Caki2 (cell line): ENCODE data around the gene MB. TPM values are rescaled to one million over a fixed set of nuclear protein-coding genes. Genes with fewer than 3 reads are reported as not detected.
A peak's percentile ranks its signal among the peaks of the same experiment; 100 is the strongest.
"Not testable (repeated sequence)": the region's sequence is repeated elsewhere in the genome, so short reads cannot be mapped to it uniquely, and the experiment has no call there.

Source experiments
- DNase-seq: peaks from one replicate; pipeline ENCODE4 v3.0.0-alpha.2; 2015; ENCODE audit warnings: low read depth
- in situ Hi-C: cut with HindIII; loops from 2 replicates; pipeline ENCODE4 v1.10.0; 2016; ENCODE audit warnings: low sequenced_read_pairs, low pct_unique_long_range_greater_than_20kb, mixed read lengths
- total RNA-seq: library from RNA; depleted of rRNA; stranded (reverse); fragments of >200 nt; shearing (Covaris generic); gene quantifications from 2 replicates; pipeline ENCODE4 v1.2.3, GENCODE V29; 2014; ENCODE audit warnings: low replicate concordance

The MB gene
- total RNA-seq, 1 experiment from 2014 or later = 2.5 TPM

DNA sequence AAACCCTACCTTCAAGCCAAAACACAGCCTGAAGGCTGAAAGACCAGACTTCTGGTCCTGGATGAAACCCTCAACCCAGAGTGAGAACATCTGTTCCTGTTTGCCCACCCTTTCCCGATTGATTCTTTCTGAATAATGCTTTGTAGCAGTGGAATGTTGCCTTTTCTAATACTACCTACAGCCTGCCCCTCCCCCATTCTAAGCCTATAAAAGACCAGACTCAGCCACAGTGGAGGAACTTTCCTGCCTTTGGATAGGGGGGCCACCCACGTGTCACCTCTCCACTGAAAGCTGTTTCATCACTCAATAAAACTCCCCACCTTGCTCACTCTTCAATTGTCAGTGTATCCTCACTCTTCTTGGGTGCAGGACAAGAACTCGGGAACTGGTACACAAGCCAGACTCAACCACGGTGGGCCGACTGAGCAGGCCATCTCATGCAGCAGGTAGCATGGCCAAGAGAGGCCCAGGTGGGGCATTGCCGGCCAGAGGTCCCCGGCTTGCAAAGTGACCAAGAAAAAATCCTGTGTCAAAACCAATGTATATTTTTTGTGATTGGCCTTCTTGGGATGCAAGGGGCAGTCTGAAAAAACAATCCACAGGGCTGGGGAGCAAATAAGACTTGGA lies 24.5 kb upstream of the MB start:
- no peak for DNase-seq
- in situ Hi-C loops = no loop called here

DNA sequence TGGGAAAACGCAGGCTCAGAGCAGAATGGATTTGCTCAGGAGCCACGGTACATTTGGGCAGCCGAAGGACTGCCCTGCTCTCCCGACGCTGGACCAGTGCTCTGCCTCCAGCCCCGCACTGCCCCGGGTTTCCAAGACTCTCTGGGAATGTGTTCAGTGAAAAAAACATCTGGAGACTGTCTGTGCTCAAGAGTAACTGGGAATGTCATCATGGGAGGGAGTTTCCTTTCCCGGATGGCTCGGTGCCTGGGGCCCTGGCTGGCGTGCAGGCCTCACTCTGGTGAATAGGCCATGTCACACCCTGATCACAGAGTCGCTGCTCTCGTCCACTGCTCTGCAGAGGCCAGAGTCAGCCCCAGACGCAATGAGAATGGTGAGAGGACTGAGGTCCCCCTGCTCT lies 21.3 kb upstream of the MB start:
- no peak for DNase-seq
- in situ Hi-C loops = no loop called here

DNA sequence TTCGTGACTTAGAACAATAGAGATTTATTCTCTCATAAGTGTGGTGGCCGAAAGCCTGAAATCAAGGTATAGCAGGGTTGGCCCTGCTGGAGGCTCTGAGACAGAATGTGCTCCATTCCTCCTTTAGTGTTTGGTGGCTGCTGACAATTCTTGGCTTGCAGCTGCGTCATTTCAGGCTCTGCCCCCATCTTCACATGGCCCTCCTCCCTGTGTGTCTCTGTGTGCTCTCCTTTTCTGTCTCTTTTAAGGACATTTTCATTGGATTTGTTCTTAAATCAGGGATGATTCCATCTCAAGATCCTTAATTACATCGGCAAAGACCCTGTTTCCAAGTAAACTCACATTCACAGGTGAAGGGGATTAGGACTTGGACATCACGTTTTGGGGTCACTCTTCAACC lies 20.9 kb upstream of the MB start:
- in situ Hi-C loops = no loop called here
- DNase-seq = no peak

DNA sequence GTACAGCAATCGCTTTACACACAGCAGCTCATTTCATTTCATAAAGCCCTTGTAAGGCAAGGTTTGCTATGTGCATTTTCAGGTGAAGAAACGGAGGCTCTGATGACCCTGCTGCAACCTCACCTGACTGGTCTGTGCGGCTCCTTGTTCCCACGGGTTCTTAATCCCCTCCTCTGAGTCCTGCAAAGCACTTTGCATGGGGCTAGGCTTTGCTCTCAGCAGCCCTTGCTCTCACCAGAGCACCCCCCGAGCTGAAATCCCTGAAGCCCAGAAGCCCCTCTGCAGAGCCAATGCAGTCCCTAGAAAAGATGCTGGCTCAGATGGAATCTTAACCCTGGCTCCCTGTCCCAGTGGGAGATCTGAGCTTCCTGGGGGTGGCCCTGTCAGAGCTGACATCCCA lies 20.1 kb upstream of the MB start:
- no peak for DNase-seq
- in situ Hi-C loops = no loop called here

DNA sequence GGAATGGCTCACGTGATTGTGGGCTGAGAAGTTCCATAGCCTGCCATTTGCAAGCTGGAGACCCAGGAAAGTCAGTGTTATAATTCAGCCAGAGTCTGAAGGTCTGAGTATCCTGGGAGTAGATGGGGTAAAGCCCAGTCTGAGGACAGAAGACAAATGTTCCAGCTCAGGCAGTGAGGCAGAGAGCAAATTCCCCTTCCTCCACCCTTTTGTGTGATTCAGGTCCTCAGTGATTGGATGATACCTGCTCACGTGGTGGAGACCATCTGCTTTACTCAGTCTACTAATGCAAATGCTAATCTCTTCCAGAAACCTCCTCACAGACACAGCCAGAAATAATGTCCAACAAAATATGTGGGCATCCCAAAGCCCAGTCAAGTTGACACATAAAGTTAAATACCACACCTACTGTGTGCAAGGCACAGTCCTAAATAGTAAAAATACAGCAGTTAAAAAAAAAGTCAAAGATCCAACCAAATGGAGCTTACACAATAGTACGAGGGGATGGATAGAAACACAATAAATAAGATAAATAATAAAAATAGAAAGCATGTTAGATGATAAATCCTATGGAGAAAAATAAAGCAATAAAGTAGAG lies 17.9 kb upstream of the MB start:
- in situ Hi-C loops = no loop called here

DNA sequence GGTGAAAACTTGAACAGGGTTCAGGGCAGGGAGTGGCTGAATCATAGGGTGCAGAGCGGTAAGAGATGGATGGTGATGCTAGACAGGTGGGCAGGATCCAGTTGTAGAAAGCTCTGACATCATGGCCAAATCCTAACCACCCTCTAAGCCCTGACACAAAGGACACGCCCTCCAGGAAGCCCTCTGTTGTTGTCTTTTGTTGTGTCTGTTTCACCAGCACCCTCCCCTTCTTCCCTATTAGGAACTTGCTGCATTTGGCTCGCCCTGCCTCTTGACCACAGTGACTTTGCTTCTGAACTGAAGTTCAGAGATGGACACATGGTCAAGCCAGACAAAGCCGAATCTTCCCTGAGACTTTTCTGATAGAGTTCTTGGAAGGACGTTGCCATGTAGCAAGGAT lies 16.9 kb upstream of the MB start:
- in situ Hi-C loops = no loop called here
- DNase-seq = no peak

More for the DNA sequence above, 17.9 kb upstream of the MB start:
- DNase-seq = peak; percentile 49

DNA sequence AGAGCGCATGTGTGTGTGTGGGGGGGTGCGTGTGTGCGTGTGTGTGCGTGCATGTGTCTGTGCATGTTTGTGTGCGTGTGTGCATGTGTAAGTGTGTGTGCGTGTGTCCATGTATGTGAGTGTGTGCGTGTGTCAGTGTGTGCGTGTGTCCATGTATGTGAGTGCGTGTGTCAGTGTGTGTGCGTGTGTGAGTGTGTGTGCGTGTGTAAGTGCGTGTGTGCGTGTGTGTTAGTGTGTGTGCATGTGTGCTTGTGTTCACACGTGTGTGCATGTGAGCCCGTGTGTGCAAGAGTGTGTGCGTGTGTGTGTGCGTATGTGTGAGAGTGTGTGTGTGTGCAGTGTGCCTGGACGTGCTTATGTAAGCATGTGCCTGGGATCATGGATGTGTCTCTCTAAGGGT lies 16.4 kb upstream of the MB start:
- no peak for DNase-seq
- in situ Hi-C loops = no loop called here

DNA sequence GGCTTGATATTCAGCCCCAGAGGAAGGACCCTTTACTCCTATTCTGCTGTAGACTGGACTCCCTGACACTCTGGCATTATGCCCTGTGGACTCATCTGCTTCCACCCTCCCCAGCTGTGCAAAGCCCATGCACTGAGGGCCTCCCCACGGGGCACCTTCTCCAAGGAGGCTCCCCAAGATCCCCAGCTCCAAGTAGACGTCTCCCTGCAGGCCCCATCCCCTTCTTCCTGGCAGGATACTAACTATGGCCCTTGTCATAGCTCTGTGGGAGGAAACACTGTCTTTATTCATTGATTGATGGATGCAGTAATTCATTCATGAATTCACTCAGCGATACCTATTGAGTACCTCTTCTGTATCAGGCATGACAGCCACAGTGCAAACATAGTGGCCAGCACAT lies 15.8 kb upstream of the MB start:
- in situ Hi-C loops = no loop called here

DNA sequence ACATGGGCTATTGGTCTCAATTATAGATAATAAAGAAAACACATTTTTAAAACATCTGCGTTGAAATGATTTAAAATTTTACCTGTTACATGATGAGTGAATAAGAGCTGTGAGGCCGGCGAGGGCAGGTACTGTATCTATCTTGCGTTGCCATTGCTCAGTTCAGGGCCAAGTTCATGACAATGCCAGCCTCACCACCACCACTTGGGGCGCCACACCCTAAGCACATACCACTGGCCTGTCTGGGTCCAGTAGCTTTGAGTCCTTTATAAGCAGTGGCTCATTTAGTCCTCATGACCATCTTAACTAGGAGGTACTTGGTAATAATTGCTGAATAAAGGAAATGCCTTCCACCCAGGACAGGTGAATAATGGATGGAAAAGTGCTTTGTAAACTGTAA lies 14.5 kb upstream of the MB start:
- in situ Hi-C loops = no loop called here
- peak; percentile 45 for DNase-seq

More for the DNA sequence above, 15.8 kb upstream of the MB start:
- DNase-seq = no peak

DNA sequence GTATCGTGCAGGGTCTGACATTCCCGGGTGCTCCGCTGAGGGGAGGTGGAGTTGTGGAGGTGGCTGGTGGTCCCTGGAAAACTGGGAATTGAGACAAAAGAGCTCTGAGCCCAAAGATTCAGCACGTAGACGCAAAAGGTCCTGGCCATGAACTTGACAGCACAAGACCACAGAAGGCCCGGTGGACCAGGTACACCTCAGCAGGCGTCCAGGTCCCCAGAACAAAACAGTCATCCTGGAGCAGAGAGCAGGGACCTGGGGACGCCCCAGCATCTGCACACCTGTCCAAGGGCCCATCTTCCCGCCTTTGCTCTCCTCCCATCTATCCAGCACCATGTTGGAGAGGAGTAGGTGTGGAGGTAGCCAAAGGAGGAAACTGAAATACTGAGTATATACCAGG lies 13.8 kb upstream of the MB start:
- in situ Hi-C loops = no loop called here
- DNase-seq = no peak

DNA sequence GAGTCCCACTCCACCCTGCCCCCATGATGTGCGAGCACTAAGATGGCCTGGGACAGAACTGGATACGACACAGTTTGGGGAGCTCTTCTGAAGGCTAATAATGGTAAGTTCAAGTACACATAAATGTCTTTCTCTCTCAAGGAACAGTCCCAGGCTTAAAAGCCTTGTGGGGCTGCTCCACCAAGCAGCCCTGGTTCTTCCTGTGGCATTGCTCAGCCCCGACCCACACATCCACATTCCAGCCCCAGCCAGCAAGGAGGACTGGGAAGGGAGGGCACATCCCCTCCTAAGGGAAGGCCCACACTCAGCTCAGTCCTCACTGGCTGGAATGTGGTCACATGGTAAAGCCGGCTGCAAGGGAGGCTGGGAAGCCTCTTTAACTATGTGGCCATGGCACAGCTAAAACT lies 13.3 kb upstream of the MB start:
- in situ Hi-C loops = no loop called here
- DNase-seq = peak; percentile 72

DNA sequence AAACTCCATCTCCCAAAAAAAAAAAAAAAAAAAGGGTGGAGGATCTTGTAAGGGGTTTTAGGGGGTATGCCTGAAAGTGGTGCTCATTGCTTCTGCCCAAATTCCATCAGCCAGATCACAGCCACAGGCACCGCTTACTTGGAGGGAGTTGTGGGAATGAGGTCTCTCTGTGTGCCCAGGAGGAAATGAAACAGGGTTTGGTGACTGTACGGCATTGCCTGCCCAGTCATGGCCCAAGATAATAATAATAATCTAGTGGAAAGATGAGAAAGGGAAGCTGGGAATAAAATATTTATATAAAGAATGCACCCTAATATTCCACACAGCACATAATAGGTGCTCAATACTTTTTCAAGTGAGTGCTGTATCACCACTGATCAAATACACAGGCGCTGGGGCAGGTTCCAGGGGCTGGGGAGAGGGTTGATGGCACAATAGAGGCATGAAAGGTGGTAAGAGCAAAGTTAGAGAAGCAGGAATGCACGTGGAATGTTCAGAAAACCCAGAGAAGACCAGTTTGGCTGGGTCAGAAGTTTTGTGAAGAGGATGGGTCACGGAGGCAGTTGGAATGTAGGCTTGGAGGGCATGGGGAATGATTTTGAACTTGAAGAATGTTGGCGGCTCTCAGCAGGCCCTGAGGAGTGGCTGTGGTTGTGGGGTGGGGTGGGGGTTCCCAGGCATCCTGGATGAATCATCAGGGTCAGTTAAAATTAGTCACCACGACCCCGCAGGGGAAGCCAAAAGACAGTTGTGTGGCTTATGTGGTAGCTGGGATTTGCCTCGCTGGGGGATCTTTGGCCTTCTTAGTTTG lies 12.5 kb upstream of the MB start:
- in situ Hi-C loops = no loop called here

DNA sequence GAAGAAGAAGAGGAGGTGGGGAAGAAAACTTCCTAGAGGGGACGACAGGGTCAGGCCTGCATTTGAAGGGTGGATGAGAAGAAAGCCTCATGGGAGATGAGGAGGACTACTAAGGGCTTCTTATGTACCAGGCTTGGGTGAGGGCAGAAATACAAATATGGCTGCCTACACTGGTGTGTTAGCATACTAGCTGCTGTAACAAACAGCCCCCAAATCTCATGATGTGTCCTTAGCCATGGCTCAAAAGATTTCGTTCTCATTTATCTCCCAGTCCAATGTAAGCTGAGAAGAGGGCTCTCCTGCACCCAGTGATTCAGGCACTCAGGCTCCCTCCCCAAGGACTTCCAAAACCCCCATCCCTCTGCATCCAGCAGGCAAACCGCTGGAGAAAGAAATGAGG lies 11.6 kb upstream of the MB start:
- no peak for DNase-seq
- in situ Hi-C loops = no loop called here

More for the DNA sequence above, 12.5 kb upstream of the MB start:
- DNase-seq = peak; percentile 99

DNA sequence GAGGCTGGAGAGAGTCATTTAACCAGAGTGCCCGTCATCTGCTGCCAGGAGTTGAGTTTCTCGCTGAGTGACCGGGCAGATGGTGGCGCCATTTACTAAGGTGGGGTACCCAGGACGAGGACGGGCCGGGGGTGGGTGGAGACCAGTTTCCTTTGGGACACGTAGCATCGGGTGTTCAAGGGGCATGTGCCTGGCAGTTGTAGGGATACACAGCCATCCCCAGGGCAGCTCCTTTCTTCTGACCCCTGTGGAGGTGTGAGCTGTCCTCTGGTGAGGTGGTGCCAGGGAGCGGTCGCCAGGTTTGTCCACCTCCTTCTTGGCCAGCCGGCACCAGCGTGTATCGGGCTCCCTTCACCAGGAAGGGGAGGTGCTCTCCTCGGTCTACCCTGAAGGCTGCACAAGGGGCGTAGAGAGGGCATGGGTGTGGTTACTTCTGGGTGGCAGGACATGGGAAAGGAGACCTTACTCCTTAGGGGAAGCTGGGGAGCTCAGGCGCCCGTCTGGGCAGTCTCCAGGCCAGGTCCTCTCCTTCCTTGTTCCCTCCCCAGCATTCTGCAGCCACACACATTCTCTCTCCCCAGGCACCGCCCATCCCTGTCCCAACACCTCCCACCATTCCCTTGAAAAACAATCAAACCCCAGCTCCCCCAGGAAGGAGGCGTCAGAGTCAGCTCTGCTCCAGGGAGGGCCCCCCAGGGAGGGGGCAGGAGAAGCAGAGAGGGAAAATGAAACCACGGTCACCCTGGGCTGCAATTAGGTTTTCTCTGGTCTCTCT lies 10.3 kb upstream of the MB start:
- peak; percentile 100 for DNase-seq
- in situ Hi-C loops = no loop called here

DNA sequence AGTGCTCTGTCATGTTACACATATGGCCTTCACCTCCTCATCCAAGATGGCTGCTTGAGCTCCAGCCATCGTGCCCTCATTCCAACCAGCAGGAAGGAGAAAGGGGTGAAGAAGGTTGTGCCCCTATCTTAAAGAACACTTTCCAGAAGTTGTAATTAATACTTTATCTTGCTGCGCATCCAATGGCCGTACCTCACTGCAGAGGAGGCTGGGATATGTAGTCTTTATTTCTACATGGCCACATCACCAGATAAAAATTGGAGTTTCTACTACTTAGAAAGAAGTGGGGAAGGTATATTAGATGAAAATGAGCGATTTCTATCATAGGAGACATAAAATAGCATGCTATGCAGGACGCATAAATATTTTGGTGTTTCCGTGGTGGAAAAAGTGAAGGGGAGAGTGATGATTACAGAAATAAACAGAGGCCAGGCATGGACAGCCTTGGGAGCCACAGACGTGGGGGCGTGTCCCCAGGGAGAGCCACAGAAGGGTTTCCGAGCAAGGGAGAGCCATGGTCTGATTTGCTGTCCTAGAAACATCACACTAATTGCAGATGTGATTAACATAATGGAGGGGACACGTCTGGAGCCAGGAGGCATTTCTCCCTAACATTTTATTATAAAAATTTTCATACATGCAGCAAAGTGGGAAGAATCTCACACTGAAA lies 8.8 kb upstream of the MB start:
- DNase-seq = no peak
- in situ Hi-C loops = no loop called here

DNA sequence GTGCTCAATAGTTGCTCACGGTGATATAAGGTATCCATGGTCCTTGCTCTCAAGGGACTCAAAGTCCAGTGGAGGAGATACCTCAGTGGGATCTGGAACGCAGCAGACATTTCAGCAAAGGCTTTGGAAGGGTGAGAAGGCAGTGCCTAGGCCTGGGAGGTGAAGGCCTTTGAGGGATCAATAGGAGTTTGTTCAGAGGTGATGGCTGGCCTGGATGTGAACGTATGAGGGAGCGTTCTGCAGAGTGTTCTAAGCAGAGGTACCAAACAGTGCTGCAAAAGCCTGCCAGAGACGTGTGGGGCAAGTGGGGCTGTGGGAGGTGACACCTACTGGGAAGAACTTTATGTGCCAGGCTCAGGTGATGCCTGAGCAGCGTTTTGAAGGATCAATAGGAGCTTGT lies 7.4 kb upstream of the MB start:
- no peak for DNase-seq
- in situ Hi-C loops = no loop called here

DNA sequence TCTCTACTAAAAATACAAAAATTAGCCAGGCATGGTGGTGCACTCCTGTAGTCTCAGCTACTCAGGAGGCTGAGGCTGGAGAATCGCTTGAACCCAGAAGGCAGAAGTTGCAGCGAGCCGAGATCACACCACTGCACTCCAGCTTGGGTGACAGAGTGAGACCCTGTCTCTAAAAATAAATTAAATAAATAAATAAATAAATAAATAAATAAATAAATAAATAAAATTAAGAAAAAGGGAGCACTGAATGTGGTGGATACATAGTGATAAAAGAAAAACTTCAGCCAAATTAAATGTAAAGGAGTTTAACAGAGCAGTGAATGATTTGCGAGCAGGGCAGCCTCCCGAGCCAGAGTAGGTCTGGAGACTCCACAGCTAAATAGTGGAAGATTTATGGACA lies 6.8 kb upstream of the MB start:
- in situ Hi-C loops = not testable (repeated sequence)

DNA sequence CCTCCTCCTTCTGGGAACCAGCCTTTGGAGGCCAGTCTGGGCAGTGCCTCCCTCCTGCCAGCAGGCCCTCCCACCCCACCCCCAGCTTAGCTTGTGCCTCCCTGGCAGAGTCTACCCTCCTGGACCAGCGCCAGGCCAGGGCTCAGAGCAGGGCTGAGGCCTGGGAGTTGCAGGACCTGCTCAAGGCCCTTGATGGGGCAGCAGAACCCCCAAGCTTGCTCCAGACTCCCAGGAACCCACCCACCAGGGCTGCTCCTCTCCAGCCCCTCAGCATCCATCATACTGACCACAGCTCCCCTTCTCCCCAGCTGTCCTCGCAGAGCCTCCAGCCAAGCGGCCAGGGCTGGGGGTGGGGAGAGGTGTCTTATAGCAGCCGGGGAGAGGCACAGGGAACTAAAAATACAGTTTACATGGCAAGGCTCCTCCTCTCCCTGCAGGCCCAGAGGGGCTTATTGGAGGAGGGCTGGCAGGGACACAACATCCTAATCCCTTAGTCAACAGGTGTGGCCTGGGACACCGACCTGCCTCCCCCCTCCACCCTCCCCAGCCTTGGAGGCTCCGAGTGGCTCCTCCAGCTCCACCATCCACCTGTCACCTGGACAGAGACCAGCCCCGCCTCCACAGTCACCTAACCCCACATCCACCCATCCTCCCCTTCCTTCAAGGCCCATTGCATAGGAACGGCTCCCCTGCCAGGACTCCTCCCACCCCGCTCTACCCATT lies 5.2 kb upstream of the MB start:
- DNase-seq = no peak
- in situ Hi-C loops = no loop called here

More for the DNA sequence above, 6.8 kb upstream of the MB start:
- not testable (repeated sequence) for DNase-seq
